Adrenal gland (tissue), 5 donors: Measurements from ENCODE around the gene RNF113A.

Experiments
- POLR2A ChIP-seq, 2 donors: fragments of 450-650 bp; IDR thresholded peaks; one replicate each; pipeline ENCODE4 v1.6.1; 2017; ENCODE audit warnings: antibody characterized with exemption in 2 of 2, mild to moderate bottlenecking in 2 of 2, moderate library complexity in 1 of 2
- TF ChIP-seq, protein P1 (sequence below), 6 experiments: fragments of 450-650 bp in 4 of 6; fragments of 200-600 bp in 2 of 6; sonication (generic) in 1 of 6; IDR thresholded peaks; 1 replicate in 5 of 6; 2 replicates in 1 of 6; pipeline versions ENCODE4 v1.5.1 to v1.8.0; 2016 to 2021; ENCODE audit warnings: antibody characterized with exemption in 6 of 6, mild to moderate bottlenecking in 2 of 6, moderate library complexity in 1 of 6
- donor health status: DM: no; HTN: no; CAD: no.

DNA sequence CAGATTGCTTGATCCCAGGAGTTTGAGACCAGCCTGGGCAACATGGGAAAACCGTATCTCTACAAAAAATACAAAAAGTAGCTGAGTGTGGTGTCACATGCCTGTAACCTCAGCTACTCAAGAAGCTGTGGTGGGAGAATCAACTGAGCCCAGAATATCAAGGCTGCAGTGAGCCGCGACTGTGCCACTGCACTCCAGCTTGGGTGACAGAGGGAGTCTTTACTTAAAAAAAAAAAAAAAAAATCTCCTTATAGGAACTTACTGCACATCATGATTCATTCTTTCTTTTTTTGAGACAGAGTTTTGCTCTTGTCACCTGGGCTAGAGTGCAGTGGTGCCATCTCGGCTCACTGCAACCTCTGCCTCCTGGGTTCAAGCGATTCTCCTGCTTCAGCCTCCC is 43.1 kb downstream of the RNF113A start:
- TF ChIP-seq, protein P1, sequence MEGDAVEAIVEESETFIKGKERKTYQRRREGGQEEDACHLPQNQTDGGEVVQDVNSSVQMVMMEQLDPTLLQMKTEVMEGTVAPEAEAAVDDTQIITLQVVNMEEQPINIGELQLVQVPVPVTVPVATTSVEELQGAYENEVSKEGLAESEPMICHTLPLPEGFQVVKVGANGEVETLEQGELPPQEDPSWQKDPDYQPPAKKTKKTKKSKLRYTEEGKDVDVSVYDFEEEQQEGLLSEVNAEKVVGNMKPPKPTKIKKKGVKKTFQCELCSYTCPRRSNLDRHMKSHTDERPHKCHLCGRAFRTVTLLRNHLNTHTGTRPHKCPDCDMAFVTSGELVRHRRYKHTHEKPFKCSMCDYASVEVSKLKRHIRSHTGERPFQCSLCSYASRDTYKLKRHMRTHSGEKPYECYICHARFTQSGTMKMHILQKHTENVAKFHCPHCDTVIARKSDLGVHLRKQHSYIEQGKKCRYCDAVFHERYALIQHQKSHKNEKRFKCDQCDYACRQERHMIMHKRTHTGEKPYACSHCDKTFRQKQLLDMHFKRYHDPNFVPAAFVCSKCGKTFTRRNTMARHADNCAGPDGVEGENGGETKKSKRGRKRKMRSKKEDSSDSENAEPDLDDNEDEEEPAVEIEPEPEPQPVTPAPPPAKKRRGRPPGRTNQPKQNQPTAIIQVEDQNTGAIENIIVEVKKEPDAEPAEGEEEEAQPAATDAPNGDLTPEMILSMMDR (IDR thresholded peaks at IDR 0.05): no peak
- TF ChIP-seq POLR2A (IDR thresholded peaks at IDR 0.05): no peak
